GM23248 (cell line): Measurements from ENCODE around the gene SH3RF3.

Experiments
- EZH2 ChIP-seq: fragments of 200-600 bp; sonication (generic); IDR thresholded peaks from 2 replicates; pipeline ENCODE4 v1.6.1; 2018; ENCODE audit warnings: antibody characterized with exemption, mild to moderate bottlenecking; ENCODE audit not compliant: insufficient read depth, poor library complexity, severe bottlenecking
- EZH2phosphoT487 ChIP-seq: fragments of 200-600 bp; sonication (generic); IDR thresholded peaks from 2 replicates; pipeline ENCODE4 v1.6.1; 2018; ENCODE audit warnings: antibody characterized with exemption, moderate library complexity, mild to moderate bottlenecking, low read depth; ENCODE audit not compliant: insufficient read depth

DNA sequence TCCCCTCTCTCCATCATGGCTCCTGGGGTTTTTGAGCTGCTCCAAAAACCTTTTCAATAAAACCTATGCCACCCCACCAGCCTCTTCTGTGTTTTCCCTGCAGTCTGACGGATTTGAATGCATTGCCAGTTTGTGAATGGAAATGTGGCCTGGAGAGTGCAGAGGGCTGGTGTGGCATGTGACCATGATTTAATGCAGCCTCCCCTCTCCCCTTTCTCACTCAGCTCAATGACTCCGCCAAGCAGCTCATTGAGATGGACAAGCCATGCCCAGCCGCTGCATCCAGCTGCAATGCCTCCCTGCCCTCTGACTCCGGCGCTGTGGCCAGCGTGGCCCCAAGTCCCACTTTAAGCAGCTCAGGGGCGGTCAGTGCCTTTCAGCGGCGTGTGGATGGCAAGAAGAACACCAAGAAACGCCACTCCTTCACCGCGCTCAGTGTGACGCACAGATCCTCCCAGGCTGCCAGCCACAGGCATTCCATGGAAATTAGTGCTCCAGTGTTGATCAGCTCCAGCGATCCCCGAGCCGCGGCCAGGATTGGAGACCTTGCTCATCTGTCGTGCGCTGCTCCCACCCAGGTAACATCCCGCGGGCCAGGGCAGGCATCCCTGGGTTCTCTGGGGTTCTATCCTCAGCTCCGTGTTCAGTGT lies 269.5 kb downstream of the SH3RF3 start:
- TF ChIP-seq EZH2phosphoT487: no peak
- TF ChIP-seq EZH2: no peak
